ENCODE data around the gene FBXL20.

DNA sequence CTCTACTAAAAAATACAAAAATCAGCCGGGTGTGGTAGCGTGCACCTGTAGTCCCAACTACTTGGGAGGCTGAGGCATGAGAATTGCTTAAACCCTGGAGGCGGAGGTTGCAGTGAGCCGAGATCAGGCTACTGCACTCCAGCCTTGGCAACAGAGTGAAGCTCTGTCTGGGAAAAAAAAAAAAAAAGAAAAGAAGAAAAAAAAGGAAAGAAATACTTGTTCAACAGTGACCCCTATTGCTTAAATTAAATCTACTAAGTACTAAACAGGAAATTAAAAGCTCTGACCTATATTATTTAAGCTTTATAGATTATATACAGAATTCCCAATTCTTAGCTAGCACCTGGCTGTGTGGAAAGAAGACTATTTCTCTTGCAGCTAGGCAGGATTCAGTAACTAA lies 48.9 kb downstream of the FBXL20 start:
- TF ChIP-seq EP300 (IDR thresholded peaks at IDR 0.05; ENCODE audit: low read depth) (no peak), POLR2A (IDR thresholded peaks at IDR 0.05) (no peak)
- TF ChIP-seq, protein P1, sequence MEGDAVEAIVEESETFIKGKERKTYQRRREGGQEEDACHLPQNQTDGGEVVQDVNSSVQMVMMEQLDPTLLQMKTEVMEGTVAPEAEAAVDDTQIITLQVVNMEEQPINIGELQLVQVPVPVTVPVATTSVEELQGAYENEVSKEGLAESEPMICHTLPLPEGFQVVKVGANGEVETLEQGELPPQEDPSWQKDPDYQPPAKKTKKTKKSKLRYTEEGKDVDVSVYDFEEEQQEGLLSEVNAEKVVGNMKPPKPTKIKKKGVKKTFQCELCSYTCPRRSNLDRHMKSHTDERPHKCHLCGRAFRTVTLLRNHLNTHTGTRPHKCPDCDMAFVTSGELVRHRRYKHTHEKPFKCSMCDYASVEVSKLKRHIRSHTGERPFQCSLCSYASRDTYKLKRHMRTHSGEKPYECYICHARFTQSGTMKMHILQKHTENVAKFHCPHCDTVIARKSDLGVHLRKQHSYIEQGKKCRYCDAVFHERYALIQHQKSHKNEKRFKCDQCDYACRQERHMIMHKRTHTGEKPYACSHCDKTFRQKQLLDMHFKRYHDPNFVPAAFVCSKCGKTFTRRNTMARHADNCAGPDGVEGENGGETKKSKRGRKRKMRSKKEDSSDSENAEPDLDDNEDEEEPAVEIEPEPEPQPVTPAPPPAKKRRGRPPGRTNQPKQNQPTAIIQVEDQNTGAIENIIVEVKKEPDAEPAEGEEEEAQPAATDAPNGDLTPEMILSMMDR (IDR thresholded peaks at IDR 0.05) = no peak
